Activated CD4-positive, alpha-beta T cell treated with anti-CD3 and anti-CD28 coated beads, Interleukin-10, Interleukin-2, amounts not matched to agents 100 ng/mL and 50 ng/mL, durations not matched to agents 16 hours and 8 hours (primary cell): ENCODE data around the gene GTF2A2.
"Not testable (repeated sequence)": the region's sequence is repeated elsewhere in the genome, so short reads cannot be mapped to it uniquely, and the experiment has no call there.

Experiments used
- DNase-seq: peaks from one replicate; pipeline ENCODE4 v3.0.0-alpha.2; 2020

GTF2A2 gene

GRCh38 chr15:59656897-59657634, at the start of gene GTF2A2:
Gene GTF2A2, minus strand, starts transcription at chr15:59657515. Its CDS starts 5,238 bp downstream, at chr15:59652277.
- DNase-seq, result peak; percentile 98

GRCh38 chr15:59703979-59704796, 46.9 kb upstream of the GTF2A2 start:
- no peak for DNase-seq

GRCh38 chr15:59702351-59702750, 45.0 kb upstream of the GTF2A2 start:
- DNase-seq, result no peak

- DNase-seq, result no peak
Measured at GRCh38 chr15:59701880-59702279, 44.6 kb upstream of the GTF2A2 start.

- DNase-seq, result no peak
Measured at GRCh38 chr15:59699810-59700431, 42.6 kb upstream of the GTF2A2 start.

GRCh38 chr15:59698065-59698464, 40.8 kb upstream of the GTF2A2 start:
- not testable (repeated sequence) for DNase-seq

- DNase-seq, result no peak
Measured at GRCh38 chr15:59696332-59696731, 39.0 kb upstream of the GTF2A2 start.

- DNase-seq, result no peak
Measured at GRCh38 chr15:59694779-59695178, 37.5 kb upstream of the GTF2A2 start.

GRCh38 chr15:59691194-59691805, 34.0 kb upstream of the GTF2A2 start:
- DNase-seq, result peak; percentile 42

- peak; percentile 77 for DNase-seq
Measured at GRCh38 chr15:59689626-59690236, 32.4 kb upstream of the GTF2A2 start.

- peak; percentile 99 for DNase-seq
Measured at GRCh38 chr15:59688782-59689625, 31.7 kb upstream of the GTF2A2 start, which contains the start of gene BNIP2. Gene BNIP2, minus strand, starts transcription at chr15:59689320. Its CDS starts 6,863 bp downstream, at chr15:59682457.

GRCh38 chr15:59688423-59688781, 31.1 kb upstream of the GTF2A2 start:
- peak; percentile 46 for DNase-seq

- DNase-seq, result peak; percentile 57
Measured at GRCh38 chr15:59687836-59688235, 30.5 kb upstream of the GTF2A2 start.

GRCh38 chr15:59686389-59686788, 29.1 kb upstream of the GTF2A2 start:
- no peak for DNase-seq

- DNase-seq, result peak; percentile 3
Measured at GRCh38 chr15:59685737-59686297, 28.5 kb upstream of the GTF2A2 start.

GRCh38 chr15:59680870-59681269, 23.6 kb upstream of the GTF2A2 start:
- no peak for DNase-seq

- DNase-seq, result no peak
Measured at GRCh38 chr15:59680346-59680745, 23.0 kb upstream of the GTF2A2 start.

GRCh38 chr15:59678620-59679019, 21.3 kb upstream of the GTF2A2 start:
- peak; percentile 5 for DNase-seq

- DNase-seq, result peak; percentile 10
Measured at GRCh38 chr15:59678172-59678571, 20.9 kb upstream of the GTF2A2 start.

- no peak for DNase-seq
Measured at GRCh38 chr15:59676565-59676964, 19.2 kb upstream of the GTF2A2 start.

- DNase-seq, result no peak
Measured at GRCh38 chr15:59674361-59674877, 17.1 kb upstream of the GTF2A2 start.
